Adipocyte (in vitro differentiated cells): ENCODE data around the gene COL23A1.

ENCODE experiments used
- DNase-seq: peaks from one replicate; pipeline ENCODE4 v3.0.0-alpha.2; 2015; ENCODE audit warnings: low read depth
- H3K27me3 ChIP-seq: replicated peaks from 2 replicates; pipeline ENCODE4 v1.7.0; 2013; ENCODE audit warnings: mild to moderate bottlenecking, low read length, moderate library complexity; ENCODE audit not compliant: control insufficient read depth, insufficient read depth
- H3K36me3 ChIP-seq: 2 replicates; pipeline ENCODE4 v1.7.0; 2013; ENCODE audit warnings: low read length, mild to moderate bottlenecking, moderate library complexity; ENCODE audit not compliant: control insufficient read depth, insufficient read depth, severe bottlenecking
- H3K4me1 ChIP-seq: 2 replicates; pipeline ENCODE4 v1.7.0; 2013; ENCODE audit warnings: mild to moderate bottlenecking, low read length, moderate library complexity; ENCODE audit not compliant: control insufficient read depth, insufficient read depth
- H3K4me3 ChIP-seq: 2 replicates; pipeline ENCODE4 v1.7.0; 2013; ENCODE audit warnings: mild to moderate bottlenecking, low read length, moderate library complexity
- H3K9ac ChIP-seq: 2 replicates; pipeline ENCODE4 v1.7.0; 2013; ENCODE audit warnings: mild to moderate bottlenecking, low read length, moderate library complexity
- H3K9me3 ChIP-seq: 2 replicates; pipeline ENCODE4 v1.7.0; 2013; ENCODE audit warnings: mild to moderate bottlenecking, low read length, moderate library complexity; ENCODE audit not compliant: control insufficient read depth

Gene COL23A1

DNA sequence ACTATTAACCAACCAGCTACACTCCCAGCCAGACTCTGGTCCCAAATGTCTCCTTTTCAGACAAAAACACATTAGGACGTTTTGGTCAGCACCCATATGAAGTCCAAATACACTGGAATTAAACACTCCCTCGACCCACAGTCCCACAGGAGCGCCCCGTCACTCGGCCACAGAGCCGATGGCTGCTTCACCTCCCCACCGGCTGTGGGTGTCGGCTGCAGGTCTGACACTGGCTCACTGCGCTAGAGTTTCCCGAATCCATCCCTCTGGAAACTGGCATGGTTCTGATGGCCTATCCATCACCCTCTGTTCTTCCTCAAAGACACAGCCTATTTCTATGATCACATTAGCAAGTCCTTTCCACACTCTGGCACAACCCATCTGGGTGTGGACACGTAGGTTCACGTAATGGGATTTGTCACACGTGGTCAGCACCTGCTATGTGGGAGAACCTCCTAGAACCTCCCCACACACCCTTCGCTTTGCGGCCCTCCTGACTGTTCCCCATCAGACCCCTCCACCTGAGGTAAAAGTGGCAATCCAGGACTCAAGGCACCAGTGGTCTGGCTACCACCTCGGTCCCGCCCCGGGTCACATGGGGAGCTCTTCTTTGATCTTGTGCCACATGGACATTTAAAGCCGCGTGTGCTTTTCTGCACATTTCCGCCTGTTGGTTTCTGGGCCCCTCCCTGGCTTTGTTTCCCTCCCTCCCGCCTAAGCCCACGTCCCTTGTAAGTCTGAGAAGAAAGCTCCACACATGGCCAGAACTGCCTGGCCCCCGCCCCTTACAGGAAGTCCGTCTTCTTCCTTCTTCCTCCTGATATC is 226.5 kb downstream of the COL23A1 start:
- no peak overlapping the region for H3K9ac ChIP-seq
- no peaks in the 10 kb centered on the region for H3K36me3 ChIP-seq
- H3K4me3 ChIP-seq, result no peak overlapping the region
- peaks cover 59% of the 10 kb centered on the region for H3K27me3 ChIP-seq
- H3K9me3 ChIP-seq, result no peaks in the 10 kb centered on the region
- no peak for DNase-seq
- peaks cover 4% of the 10 kb centered on the region for H3K4me1 ChIP-seq

DNA sequence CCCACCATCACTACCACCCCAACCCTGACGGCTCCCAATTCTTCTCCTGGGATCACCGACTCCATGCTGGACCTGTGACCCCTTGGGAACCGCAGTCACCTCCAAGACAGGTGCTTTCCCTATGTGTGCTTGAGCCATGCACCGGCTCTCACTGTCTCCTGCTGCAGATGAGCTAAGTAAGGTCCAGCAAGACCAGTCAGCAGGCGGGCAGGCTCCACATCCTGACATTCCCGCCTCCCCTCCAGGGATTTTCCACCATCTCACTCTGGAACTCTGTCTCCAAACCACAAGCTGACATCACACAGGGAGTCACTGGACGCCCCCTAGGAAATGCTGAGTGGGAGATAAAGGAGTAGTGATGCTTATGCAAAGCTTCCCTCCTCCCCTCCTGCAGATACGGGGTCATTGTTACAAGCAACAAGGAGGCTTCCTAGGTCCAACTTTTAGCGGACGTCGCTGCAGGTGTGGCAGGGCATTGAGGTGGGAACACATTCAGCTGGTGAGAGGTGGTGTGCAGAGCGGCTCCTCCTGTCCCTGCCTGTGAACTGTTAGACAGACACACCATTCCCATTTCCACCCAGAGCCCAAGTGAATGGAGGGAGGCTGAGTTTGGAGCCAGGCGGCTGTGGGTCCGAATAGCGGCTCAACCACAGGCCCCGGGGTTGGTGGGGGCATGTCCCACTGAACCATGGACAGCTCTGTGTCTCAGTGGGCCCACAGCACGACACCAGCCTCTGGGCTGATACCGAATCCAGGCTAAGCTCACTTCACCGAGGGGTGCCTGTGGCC is 228.3 kb downstream of the COL23A1 start:
- H3K4me3 ChIP-seq, result no peak overlapping the region
- no peaks in the 10 kb centered on the region for H3K9me3 ChIP-seq
- no peak overlapping the region for H3K9ac ChIP-seq
- H3K27me3 ChIP-seq, result peaks cover 55% of the 10 kb centered on the region
- H3K36me3 ChIP-seq, result no peaks in the 10 kb centered on the region
- DNase-seq, result no peak
- peaks cover 4% of the 10 kb centered on the region for H3K4me1 ChIP-seq

DNA sequence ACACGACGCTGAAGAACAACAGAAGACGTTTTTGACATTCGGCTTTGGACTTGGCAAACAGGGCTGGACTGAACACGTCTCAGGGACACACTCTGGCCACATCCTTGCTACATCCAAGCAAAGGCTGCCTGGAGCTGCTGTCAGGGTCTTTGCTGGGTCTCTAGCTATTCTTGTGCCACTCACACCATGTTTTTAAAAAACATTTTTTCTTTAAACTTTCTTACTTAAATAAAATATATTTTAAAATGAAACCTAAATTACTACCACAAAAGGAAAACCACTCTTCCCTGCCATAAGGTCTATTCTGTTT is 229.3 kb downstream of the COL23A1 start:
- H3K4me1 ChIP-seq, result peaks cover 4% of the 10 kb centered on the region
- H3K9me3 ChIP-seq, result no peaks in the 10 kb centered on the region
- H3K27me3 ChIP-seq, result peaks cover 57% of the 10 kb centered on the region
- no peak for DNase-seq
- H3K4me3 ChIP-seq, result no peak overlapping the region
- H3K36me3 ChIP-seq, result no peaks in the 10 kb centered on the region
- no peak overlapping the region for H3K9ac ChIP-seq

DNA sequence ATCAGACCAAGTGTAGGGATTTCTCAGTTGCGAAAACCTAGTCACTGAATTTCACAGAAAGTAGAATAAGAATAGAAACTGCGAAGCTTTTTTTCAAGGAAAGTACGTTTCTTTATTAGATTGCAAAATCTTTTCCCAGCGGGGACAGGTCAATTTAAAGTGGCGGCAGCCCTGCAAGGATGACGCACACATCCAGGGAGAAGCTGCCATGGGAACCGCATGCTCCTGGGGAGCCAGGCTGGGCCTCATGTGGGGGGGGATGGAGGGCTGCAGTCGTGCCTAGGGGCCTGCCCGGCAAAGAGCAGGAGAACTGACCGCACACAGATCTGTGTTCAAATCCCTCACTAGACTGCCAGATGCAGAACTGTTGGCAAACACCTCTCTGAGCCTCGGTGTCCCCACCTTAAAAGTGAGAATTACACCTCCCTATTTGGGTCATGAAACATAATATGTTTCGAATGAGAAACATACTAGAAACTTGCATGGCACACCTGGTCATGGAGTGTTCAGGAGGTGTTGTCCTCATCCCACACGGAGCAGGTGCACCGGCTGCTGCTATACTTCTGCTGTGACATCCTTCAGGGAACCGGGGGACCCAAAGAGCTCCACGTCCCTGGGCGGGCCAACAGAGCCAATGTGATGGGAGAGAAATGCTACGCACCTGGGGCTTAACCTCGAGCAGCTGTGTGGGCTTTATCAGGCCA is 229.8 kb downstream of the COL23A1 start:
- no peak for DNase-seq
- H3K9ac ChIP-seq, result no peak overlapping the region

DNA sequence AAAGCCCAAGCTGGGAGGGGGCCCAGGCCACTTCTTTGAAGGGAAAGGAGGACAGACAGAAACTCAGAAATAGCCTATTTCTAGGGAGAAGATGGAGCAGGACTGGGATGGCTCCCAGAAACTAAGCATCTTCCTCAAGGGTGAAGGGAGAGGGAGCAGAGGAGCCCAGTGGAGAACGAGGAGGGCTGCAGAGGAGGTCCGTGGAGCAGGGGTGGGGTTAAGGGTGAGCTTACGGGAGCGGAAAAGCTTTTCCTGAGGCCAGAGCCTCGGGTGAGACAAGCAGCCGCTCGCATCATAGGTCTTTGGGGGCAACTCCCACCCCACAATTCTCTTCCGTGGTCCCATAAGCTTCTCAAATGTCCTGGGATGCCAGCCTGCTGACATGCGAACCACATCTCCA is 230.5 kb downstream of the COL23A1 start:
- DNase-seq, result no peak
- Histone ChIP-seq H3K27me3 (peaks cover 55% of the 10 kb centered on the region), H3K4me1 (peaks cover 4% of the 10 kb centered on the region), H3K4me3 (no peak overlapping the region), H3K9ac (no peak overlapping the region), H3K36me3 (no peaks in the 10 kb centered on the region), H3K9me3 (no peaks in the 10 kb centered on the region)

More for the DNA sequence above, 229.8 kb downstream of the COL23A1 start:
- Histone ChIP-seq H3K4me3 (no peak overlapping the region), H3K27me3 (peaks cover 55% of the 10 kb centered on the region), H3K4me1 (peaks cover 4% of the 10 kb centered on the region), H3K9me3 (no peaks in the 10 kb centered on the region), H3K36me3 (no peaks in the 10 kb centered on the region)

DNA sequence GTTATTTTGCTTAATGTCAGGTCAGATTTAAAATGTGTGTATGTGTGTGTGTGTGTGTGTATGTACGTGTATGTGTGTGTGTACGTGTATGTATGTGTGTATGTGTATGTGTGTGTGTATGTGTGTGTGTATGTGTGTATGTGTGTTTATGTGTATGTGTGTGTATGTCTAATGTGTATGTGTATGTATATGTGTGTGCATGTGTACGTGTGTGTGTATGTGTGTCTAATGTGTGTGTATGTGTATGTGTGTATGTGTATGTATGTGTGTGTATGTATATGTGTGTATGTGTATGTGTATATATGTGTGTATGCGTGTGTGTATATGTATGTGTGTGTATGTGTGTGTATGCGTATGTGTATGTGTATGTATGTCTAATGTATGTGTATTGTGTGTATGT is 232.5 kb downstream of the COL23A1 start:
- DNase-seq, result no peak
- Histone ChIP-seq H3K27me3 (peaks cover 55% of the 10 kb centered on the region), H3K36me3 (no peaks in the 10 kb centered on the region), H3K9me3 (no peaks in the 10 kb centered on the region), H3K4me3 (no peak overlapping the region), H3K4me1 (peaks cover 4% of the 10 kb centered on the region), H3K9ac (no peak overlapping the region)

DNA sequence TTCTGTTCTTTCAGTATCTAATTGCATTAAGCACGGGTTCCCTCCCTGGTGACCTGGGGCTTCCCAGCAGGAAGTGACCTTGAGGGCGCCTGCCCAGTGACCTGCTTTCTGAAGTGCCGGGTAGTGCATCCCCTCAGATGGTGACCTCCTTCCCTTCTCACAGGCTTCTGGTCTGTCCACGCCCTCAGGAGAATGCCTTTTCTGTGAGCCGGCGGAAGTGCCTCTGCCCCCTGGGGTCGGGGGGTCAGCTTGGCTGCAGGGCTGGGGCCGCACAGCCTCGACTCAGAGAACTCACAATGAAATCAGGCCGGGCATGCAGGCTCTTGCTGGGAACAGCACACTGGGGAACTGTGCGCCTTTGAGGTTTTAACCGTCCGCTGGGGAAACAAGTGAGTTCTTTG is 233.1 kb downstream of the COL23A1 start:
- Histone ChIP-seq H3K36me3 (no peaks in the 10 kb centered on the region), H3K27me3 (peaks cover 57% of the 10 kb centered on the region), H3K4me1 (peaks cover 4% of the 10 kb centered on the region), H3K4me3 (no peak overlapping the region), H3K9ac (no peak overlapping the region), H3K9me3 (no peaks in the 10 kb centered on the region)
- DNase-seq, result no peak

DNA sequence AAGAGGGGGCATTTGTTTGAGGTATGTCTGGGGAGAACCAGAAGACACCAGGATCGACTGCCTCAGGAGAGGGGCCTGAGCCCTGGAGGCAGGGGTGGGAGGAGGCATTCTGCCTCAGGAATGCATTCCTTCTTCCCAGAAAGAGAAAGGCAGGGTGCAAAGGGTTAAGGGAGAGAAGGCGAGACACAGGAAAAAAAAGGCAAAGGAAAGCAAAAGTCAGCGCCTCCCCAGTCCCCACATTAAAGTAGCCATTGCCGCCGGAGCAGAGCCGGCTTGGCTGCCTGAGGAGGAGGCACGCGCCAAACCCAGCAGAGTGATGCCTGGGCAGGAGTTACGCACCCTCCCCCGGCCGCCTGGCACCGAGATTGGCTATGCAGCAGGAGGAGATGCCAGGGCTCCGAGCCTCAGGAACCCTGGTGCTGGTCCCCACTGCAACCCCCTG is 233.7 kb downstream of the COL23A1 start:
- no peak overlapping the region for H3K9ac ChIP-seq
- H3K36me3 ChIP-seq, result no peaks in the 10 kb centered on the region
- no peak overlapping the region for H3K4me3 ChIP-seq
- peaks cover 57% of the 10 kb centered on the region for H3K27me3 ChIP-seq
- H3K9me3 ChIP-seq, result no peaks in the 10 kb centered on the region
- H3K4me1 ChIP-seq, result peaks cover 4% of the 10 kb centered on the region
- no peak for DNase-seq

DNA sequence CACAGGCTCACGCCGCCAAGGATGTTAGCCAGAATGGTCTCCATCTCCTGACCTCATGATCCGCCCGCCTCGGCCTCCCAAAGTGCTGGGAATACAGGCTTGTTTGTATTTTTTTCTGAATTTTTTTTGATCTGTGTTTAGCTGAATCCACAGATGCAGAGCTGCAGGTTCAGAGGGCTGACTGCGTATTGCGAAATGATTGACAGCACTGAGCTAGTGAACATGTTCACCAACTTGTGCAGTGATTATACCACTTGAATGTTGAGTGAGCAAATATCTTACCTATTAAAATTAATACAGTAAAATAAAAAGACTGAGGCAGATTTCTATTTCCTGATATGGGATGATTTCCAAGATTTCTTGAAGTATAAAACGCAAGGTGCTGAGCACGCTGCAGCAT is 234.5 kb downstream of the COL23A1 start:
- Histone ChIP-seq H3K36me3 (no peaks in the 10 kb centered on the region), H3K9me3 (no peaks in the 10 kb centered on the region), H3K4me3 (no peak overlapping the region), H3K9ac (no peak overlapping the region), H3K27me3 (peaks cover 57% of the 10 kb centered on the region), H3K4me1 (peaks cover 4% of the 10 kb centered on the region)
- DNase-seq, result no peak

DNA sequence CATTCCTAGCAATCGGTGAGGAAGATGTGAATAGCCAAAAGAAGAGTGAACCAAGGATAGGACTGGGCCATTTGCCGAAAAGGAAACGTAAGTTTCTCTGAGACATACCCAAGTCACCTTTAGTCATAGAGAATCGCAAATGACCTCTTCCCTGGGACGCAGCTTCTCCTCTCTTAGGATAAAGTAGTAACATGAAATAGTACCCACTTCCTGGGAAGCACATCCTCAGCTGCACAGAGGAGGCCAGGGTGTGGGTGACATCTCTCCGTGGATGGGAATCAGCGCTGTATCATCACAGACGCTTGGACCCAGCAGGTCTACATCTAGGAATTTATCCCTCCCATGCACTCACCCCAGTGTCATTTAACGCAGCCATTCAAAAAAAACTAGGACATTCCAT is 236.7 kb downstream of the COL23A1 start:
- no peak for DNase-seq
- Histone ChIP-seq H3K27me3 (peaks cover 56% of the 10 kb centered on the region), H3K36me3 (no peaks in the 10 kb centered on the region)

DNA sequence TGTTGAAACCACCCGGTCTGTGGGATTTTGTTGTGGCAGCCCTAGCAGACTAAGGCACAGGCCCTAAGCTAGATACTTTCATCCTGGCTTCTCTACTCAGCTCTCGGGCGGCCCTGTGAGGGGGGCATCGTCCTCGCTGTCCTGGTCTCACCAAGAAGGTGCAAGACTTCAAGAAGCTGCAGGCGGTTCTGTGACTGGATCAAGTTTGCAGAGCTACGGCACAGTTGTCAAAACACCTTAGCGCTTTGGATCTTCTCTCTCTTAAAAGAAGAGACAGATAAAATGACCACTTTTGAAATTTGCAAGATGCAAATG is 238.2 kb downstream of the COL23A1 start:
- no peaks in the 10 kb centered on the region for H3K36me3 ChIP-seq
- H3K27me3 ChIP-seq, result peaks cover 50% of the 10 kb centered on the region
- DNase-seq, result no peak
- H3K4me3 ChIP-seq, result no peak overlapping the region
- no peaks in the 10 kb centered on the region for H3K4me1 ChIP-seq
- H3K9ac ChIP-seq, result no peak overlapping the region
- no peaks in the 10 kb centered on the region for H3K9me3 ChIP-seq

More for the DNA sequence above, 236.7 kb downstream of the COL23A1 start:
- Histone ChIP-seq H3K4me3 (no peak overlapping the region), H3K4me1 (no peaks in the 10 kb centered on the region), H3K9ac (no peak overlapping the region), H3K9me3 (no peaks in the 10 kb centered on the region)
